ENCODE results near the gene AOPEP. TPM values are rescaled to one million over a fixed set of nuclear protein-coding genes. Genes with fewer than 3 reads are reported as not detected.

AOPEP gene
- total and polyA plus RNA-seq, 2 of the 13 experiments (the other 11 are each of a cell fraction or from before 2014, with no cell fraction given), result 22.2 to 41.6 TPM

GRCh38 chr9:95067897-95068296, 341.4 kb downstream of the AOPEP start:
- Histone ChIP-seq H3K4me2 (ENCODE audit: low read depth, low read length) (no peak overlapping the region), H3K4me1 (ENCODE audit: insufficient read depth, low read length) (peaks cover 77% of the 10 kb centered on the region), H3K27ac (ENCODE audit: extremely low read length, insufficient read depth, low read length) (no peak overlapping the region), H3K79me2 (ENCODE audit: insufficient read depth, low read length) (peaks cover 91% of the 10 kb centered on the region), H3K4me3 (replicated peaks in 1 of 3; ENCODE audit: insufficient read depth in 1 of 3, low read depth in 2 of 3, low read length in 3 of 3) (no peak overlapping the region), H4K20me1 (ENCODE audit: insufficient read depth, low read length) (peaks cover 27% of the 10 kb centered on the region), H3K9me3 (ENCODE audit: low read length) (no peaks in the 10 kb centered on the region), H3K36me3 (replicated peaks in 1 of 2; ENCODE audit: control insufficient read depth in 1 of 2, insufficient read depth in 2 of 2, low read length in 2 of 2) (peaks cover 32 to 61% of the 10 kb centered on the region in 2 experiments), H3K9ac (ENCODE audit: insufficient read depth, low read depth, low read length) (no peak overlapping the region), H2AFZ (ENCODE audit: low read length) (no peak overlapping the region), H3K27me3 (ENCODE audit: control insufficient read depth in 1 of 2, insufficient read depth in 2 of 2, low read length in 2 of 2) (no peaks in the 10 kb centered on the region)
- BruUV-seq (replicated peaks), result no TSS peak
- in situ Hi-C loops (cut with HindIII; ENCODE audit: extremely low pct_ligation_motif_present, low pct_unique_long_range_greater_than_20kb), result no loop called here
- no peak for TF ChIP-seq SAFB2 (CRISPR knock-in tag; IDR thresholded peaks at IDR 0.05; ENCODE audit: borderline replicate concordance, low read depth)
- no peak for TF ChIP-seq ZNF160 (CRISPR knock-in tag; IDR thresholded peaks at IDR 0.05)
- no peak for TF ChIP-seq CREB3 (CRISPR knock-in tag; IDR thresholded peaks at IDR 0.05)
- TF ChIP-seq CEBPZ (IDR thresholded peaks at IDR 0.05; ENCODE audit: low read length), result no peak
- TF ChIP-seq JUNB (CRISPR knock-in tag; IDR thresholded peaks at IDR 0.05; ENCODE audit: borderline replicate concordance), result no peak
- no peak for TF ChIP-seq RARA (CRISPR knock-in tag; IDR thresholded peaks at IDR 0.05)
- no peak for TF ChIP-seq POGZ (CRISPR knock-in tag; IDR thresholded peaks at IDR 0.05)
- 51% methylated on average over 2 of the region's 2 CpGs for WGBS (ENCODE audit: low lambda C conversion rate)
- ChIA-PET CTCF (ENCODE audit: low intra/inter-chr PET ratio, low total read pairs) (no interaction called here), POLR2A (interaction anchor here (4.8 kb wide), 1 partner anchor 44 kb away, joined by 52 read pairs; no protein-coding TSS in a partner anchor)
- ATAC-seq (no peak), DNase-seq (ENCODE audit: low spot score) (no peak), FAIRE-seq (no peak)
- intact Hi-C loops (cut with micrococcal nuclease; ENCODE audit: unreplicated experiment), result no loop called here
